Psoas muscle (tissue), 8 donors: ENCODE data around the gene ATP8B4. TPM values are rescaled to one million over a fixed set of nuclear protein-coding genes. Genes with fewer than 3 reads are reported as not detected.

Source experiments
- ATAC-seq, 4 donors: fragments of 200-7000 bp; cut with Tn5 transposase; one replicate each; pipeline ENCODE4 v1.9.1; 2020; ENCODE audit warnings: moderate library complexity in 3 of 4, mild to moderate bottlenecking in 2 of 4
- DNase-seq, 2 donors: peaks; one replicate each; pipeline ENCODE4 v3.0.0-alpha.2; 2020
- H3K27ac ChIP-seq: fragments of 200-600 bp; one replicate; pipeline ENCODE4 v1.8.0; 2022
- H3K27me3 ChIP-seq, 3 donors: fragments of 200-600 bp in 1 of 3; one replicate each; pipeline versions ENCODE4 v1.6.1 to v1.8.0; 2013 to 2022; ENCODE audit warnings: low read length in 2 of 3, mild to moderate bottlenecking in 2 of 3, moderate library complexity in 1 of 3; ENCODE audit not compliant: insufficient read depth in 3 of 3
- H3K36me3 ChIP-seq, 2 donors: fragments of 200-600 bp in 1 of 2; one replicate each; pipeline versions ENCODE4 v1.6.1 to v1.8.0; 2013 to 2022; ENCODE audit warnings: low read depth in 1 of 2, mild to moderate bottlenecking in 1 of 2, moderate library complexity in 1 of 2; ENCODE audit not compliant: insufficient read depth in 1 of 2
- H3K4me1 ChIP-seq: fragments of 200-600 bp; one replicate; pipeline ENCODE4 v1.8.0; 2022
- H3K4me3 ChIP-seq: fragments of 200-600 bp; one replicate; pipeline ENCODE4 v1.8.0; 2022; ENCODE audit warnings: mild to moderate bottlenecking
- H3K9me3 ChIP-seq: fragments of 200-600 bp; one replicate; pipeline ENCODE4 v1.8.0; 2022
- WGBS, 3 donors: extraction: QIAGEN DNeasy Blood & Tissue Kit; methylation state at CpG; one replicate each; pipeline versions ENCODE4 v1.1.6 to v1.1.7; 2013; 5-methylcytosine and 5-hydroxymethylcytosine counted together
- intact Hi-C, 2 donors: fragments of 100-400 bp; cut with DNase I; formaldehyde crosslinking; loops; one replicate each; pipeline versions ENCODE4 v1.11.0 to v1.14.2; 2022
- long read RNA-seq, 2 donors: library from polyadenylated mRNA; unstranded; transcript quantifications; one replicate each; pipeline ENCODE4 v2.0.0, GENCODE V29; 2021
- polyA plus RNA-seq, 3 donors: library from polyadenylated mRNA; stranded (reverse); fragments of 200-250 nt; gene quantifications; one replicate each; pipeline ENCODE4 v1.2.3, GENCODE V29; 2013
- total RNA-seq, 4 donors: library from RNA; stranded (reverse); fragmentation: NEBNext Ultra II Directional in 2 of 4; extraction: Animal tissue kit (Norgen Biotek cat#: 25700) in 2 of 4; gene quantifications; one replicate each; pipeline versions ENCODE4 v1.2.1 to v1.2.4, GENCODE V29; 2021 to 2023
- TF ChIP-seq, protein P1 (sequence below): fragments of 200-600 bp; IDR thresholded peaks from one replicate; pipeline ENCODE4 v1.8.0; 2022; ENCODE audit warnings: antibody characterized with exemption
- donor health status: healthy with polysubstance abuse.
- donor health status: DM: no; HTN: no; CAD: no; lungs with moderate emphysema.
- donor health status: Bipolar disorder and iron deficiency.
- donor health status: healthy.
- donor health status: DM: yes; HTN: yes; CAD: no.
- donor health status: DM: no; HTN: no; CAD: no.
- donor health status: DM: no; HTN: no; CAD: no.
- donor health status: DM: yes; HTN: yes; CAD: no.

The ATP8B4 gene, protein sequence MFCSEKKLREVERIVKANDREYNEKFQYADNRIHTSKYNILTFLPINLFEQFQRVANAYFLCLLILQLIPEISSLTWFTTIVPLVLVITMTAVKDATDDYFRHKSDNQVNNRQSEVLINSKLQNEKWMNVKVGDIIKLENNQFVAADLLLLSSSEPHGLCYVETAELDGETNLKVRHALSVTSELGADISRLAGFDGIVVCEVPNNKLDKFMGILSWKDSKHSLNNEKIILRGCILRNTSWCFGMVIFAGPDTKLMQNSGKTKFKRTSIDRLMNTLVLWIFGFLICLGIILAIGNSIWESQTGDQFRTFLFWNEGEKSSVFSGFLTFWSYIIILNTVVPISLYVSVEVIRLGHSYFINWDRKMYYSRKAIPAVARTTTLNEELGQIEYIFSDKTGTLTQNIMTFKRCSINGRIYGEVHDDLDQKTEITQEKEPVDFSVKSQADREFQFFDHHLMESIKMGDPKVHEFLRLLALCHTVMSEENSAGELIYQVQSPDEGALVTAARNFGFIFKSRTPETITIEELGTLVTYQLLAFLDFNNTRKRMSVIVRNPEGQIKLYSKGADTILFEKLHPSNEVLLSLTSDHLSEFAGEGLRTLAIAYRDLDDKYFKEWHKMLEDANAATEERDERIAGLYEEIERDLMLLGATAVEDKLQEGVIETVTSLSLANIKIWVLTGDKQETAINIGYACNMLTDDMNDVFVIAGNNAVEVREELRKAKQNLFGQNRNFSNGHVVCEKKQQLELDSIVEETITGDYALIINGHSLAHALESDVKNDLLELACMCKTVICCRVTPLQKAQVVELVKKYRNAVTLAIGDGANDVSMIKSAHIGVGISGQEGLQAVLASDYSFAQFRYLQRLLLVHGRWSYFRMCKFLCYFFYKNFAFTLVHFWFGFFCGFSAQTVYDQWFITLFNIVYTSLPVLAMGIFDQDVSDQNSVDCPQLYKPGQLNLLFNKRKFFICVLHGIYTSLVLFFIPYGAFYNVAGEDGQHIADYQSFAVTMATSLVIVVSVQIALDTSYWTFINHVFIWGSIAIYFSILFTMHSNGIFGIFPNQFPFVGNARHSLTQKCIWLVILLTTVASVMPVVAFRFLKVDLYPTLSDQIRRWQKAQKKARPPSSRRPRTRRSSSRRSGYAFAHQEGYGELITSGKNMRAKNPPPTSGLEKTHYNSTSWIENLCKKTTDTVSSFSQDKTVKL
- total RNA-seq, result 1 to 10 TPM; 1.0 to 2.2 (median 1.5) TPM
- under 1 TPM; 0.25 to 0.31 (median 0.29) TPM for polyA plus RNA-seq
- long read RNA-seq, donor 1, partial matches to known transcripts, result 0 of 1 reads
- long read RNA-seq, donor 1, other reads (novel, unspliced or antisense), result 1 of 1 reads
- long read RNA-seq, donor 2, partial matches to known transcripts, result 0 of 1 reads
- long read RNA-seq, donor 2, other reads (novel, unspliced or antisense), result 1 of 1 reads

DNA sequence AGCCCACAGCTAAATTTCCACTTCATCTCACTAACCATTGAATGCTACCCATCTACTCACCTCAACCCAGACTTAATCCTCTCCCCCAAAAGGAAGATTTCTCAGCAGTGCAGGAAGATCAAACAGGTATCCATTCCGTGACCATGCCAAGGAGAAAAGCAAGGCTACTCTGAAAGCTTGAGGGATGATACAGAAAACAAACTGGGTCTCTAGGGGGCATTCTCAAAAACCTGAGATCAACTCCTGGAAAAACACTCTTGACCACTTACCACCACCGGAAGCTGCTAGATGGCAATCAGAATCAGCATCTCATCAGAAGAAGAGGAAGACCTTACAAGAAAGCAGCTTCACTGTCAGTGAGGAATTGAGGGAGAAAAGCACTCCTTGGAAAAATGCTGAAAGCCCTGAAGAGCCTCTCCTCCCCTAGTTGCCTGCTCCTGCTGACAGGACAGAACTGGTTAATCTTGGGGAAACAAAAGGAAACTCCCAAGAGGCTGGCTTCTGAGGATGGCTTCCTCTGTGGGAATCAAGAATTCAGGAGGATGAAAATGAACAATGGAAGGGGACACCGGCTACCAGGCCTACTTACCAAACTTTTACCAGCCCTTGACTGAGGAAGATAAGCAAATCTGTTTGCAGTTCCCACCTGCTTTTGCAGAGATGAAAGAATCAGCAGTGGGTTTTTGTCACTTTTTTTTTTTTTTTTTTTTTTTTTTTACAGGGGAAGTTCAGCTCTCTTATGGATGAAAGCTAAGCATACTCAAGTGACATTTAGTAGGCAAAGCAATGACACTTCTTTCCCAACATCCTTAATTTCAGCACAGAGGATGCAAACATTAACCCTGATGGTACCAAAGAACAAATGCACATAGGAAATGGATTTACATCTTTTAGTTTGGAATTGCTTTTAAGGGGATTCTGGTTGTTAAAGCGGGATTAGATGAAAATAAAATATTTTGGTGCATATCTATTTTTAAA, at the start of gene ATP8B4:
Gene ATP8B4, minus strand, starts transcription at position 171 of the 978 bp plus-strand sequence. CDS start 12,267 bp downstream, outside the sequence.
- Histone ChIP-seq H3K27ac (no peak within 1 kb of the TSS), H3K36me3 (no peaks in the 10 kb centered on the region), H3K9me3 (no peaks in the 10 kb centered on the region), H3K4me1 (no peaks in the 10 kb centered on the region), H3K4me3 (no peak within 1 kb of the TSS), H3K27me3 (no peaks in the 10 kb centered on the region)
- intact Hi-C loops, result no loop called here
- TF ChIP-seq, protein P1, sequence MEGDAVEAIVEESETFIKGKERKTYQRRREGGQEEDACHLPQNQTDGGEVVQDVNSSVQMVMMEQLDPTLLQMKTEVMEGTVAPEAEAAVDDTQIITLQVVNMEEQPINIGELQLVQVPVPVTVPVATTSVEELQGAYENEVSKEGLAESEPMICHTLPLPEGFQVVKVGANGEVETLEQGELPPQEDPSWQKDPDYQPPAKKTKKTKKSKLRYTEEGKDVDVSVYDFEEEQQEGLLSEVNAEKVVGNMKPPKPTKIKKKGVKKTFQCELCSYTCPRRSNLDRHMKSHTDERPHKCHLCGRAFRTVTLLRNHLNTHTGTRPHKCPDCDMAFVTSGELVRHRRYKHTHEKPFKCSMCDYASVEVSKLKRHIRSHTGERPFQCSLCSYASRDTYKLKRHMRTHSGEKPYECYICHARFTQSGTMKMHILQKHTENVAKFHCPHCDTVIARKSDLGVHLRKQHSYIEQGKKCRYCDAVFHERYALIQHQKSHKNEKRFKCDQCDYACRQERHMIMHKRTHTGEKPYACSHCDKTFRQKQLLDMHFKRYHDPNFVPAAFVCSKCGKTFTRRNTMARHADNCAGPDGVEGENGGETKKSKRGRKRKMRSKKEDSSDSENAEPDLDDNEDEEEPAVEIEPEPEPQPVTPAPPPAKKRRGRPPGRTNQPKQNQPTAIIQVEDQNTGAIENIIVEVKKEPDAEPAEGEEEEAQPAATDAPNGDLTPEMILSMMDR, result no peak
- WGBS, 3 donors, result 48 to 58% (median 53%) methylated on average over 4 of the region's 4 CpGs
- DNase-seq, result no peak
- ATAC-seq, result no peak

DNA sequence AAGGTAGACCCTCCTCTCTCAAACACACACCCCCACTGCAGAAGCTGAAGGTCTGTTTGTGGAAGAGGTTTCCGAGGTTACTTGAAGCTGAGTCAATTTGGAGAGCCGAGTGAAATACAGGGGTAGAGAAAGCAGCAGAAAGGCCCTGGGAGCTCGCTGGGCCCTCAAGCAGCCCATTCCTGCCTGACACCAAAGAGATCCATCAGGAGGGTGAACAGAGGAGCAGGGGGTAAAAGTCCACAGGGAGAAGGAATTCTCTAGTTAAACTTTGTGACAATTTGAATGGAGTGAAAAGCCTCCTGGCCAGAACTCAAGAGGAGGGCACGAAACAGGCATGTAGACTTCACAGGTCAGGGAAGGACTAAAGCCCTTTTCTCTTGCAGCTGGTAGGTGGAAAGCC, 49.3 kb upstream of the ATP8B4 start:
- 80 to 90% (median 88%) methylated on average over 4 of the region's 4 CpGs for WGBS, 3 donors
- H3K27ac ChIP-seq, result no peak overlapping the region

DNA sequence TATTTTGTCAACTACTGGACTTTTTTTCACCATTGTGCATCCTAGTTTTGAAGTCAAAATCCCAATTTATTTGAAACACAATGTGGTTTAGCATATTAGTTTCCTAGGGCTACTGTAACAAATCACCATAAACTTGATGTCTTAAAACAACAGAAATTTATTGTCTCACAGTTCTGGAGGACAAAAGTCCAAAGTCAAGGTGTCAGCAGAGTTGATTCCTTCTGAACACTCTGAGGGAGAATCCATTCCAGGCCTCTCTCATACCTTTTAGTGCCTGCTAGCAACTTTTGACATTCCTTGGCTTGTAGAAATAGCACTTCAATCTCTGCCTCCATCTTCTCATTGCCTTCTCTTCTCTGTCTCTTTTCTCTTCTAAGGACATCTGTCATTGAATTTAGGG, 48.1 kb upstream of the ATP8B4 start:
- H3K9me3 ChIP-seq, result no peaks in the 10 kb centered on the region
- no peaks in the 10 kb centered on the region for H3K4me1 ChIP-seq
- H3K36me3 ChIP-seq, result no peaks in the 10 kb centered on the region
- TF ChIP-seq, protein P1, result no peak
- no peak overlapping the region for H3K27ac ChIP-seq
- no peak overlapping the region for H3K4me3 ChIP-seq
- DNase-seq, result no peak
- H3K27me3 ChIP-seq, result no peaks in the 10 kb centered on the region
- intact Hi-C loops, result no loop called here
- no peak for ATAC-seq

More for the DNA sequence above, 49.3 kb upstream of the ATP8B4 start:
- no peaks in the 10 kb centered on the region for H3K27me3 ChIP-seq
- TF ChIP-seq, protein P1, result no peak
- H3K4me3 ChIP-seq, result no peak overlapping the region
- DNase-seq (no peak), ATAC-seq (no peak)
- H3K4me1 ChIP-seq, result no peaks in the 10 kb centered on the region
- no peaks in the 10 kb centered on the region for H3K9me3 ChIP-seq
- intact Hi-C loops, result no loop called here
- no peaks in the 10 kb centered on the region for H3K36me3 ChIP-seq

DNA sequence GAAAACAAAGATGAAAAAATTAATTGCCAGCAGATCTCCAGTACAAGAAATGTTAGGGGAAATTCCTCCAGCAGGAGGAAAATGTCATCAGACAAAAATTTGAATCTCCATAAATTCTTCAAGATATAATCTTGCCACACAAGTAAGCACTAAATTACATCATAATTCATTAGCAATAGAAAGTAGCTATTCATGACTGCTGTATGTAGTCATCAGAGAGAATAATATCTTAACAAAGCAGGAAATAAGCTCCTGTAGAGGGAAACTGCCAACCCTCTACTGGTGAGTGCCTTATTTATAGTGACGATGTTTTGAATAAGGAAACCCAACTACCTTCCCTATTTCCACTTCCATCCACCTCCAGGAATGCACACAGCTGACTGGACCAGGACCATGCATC, 47.2 kb upstream of the ATP8B4 start:
- Histone ChIP-seq H3K4me3 (no peak overlapping the region), H3K4me1 (no peaks in the 10 kb centered on the region), H3K27me3 (no peaks in the 10 kb centered on the region), H3K36me3 (no peaks in the 10 kb centered on the region), H3K9me3 (no peaks in the 10 kb centered on the region), H3K27ac (no peak overlapping the region)
- ATAC-seq (no peak), DNase-seq (no peak)
- intact Hi-C loops, result no loop called here
- WGBS, 3 donors, result 46 to 68% (median 56%) methylated on average over 1 of the region's 1 CpG
- TF ChIP-seq, protein P1, result no peak
